NB4 (cell line): Measurements from ENCODE around the gene PHAF1.

ENCODE experiments used
- DNase-seq: peaks from one replicate; pipeline ENCODE4 v3.0.0; 2010; ENCODE audit warnings: low read depth
- H3K4me3 ChIP-seq: one replicate; pipeline ENCODE4 v1.5.1; 2011; ENCODE audit warnings: mild to moderate bottlenecking, low read depth, low read length, moderate library complexity
- MYC ChIP-seq: IDR thresholded peaks from 2 replicates; pipeline ENCODE4 v1.6.1; 2011; ENCODE audit warnings: low read depth, low read length
- POLR2A ChIP-seq: IDR thresholded peaks from 2 replicates; pipeline ENCODE4 v1.6.1; 2011; ENCODE audit warnings: mild to moderate bottlenecking; ENCODE audit not compliant: insufficient read length; ENCODE audit errors: extremely low read depth
- TF ChIP-seq, protein P1 (sequence below): IDR thresholded peaks from one replicate; pipeline ENCODE4 v1.5.1; 2012; ENCODE audit warnings: low read depth, low read length
- TF ChIP-seq, protein P2 (sequence below): IDR thresholded peaks from 2 replicates; pipeline ENCODE4 v1.6.1; 2011; ENCODE audit warnings: low read depth, low read length

The PHAF1 gene

DNA sequence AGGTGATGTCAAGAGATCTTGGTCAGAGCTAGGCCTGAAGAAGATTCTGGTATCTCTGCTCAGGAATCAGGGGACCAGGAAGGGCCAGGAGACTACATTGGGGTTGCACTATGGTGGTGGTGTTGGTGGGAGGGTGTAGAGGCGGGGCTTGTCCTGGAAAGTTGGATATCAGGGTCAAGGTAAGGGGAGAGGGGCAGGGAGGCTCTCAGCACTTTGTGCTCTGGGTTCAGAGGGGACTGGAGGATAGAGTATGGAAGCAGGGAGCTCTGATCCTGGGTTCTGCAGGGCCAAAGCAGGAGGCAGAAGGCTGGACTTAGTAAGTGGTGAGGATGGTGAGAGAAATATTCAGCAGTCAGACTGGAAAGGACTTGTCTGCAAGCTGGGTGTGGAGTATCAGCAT, 63.6 kb downstream of the PHAF1 start:
- no peak for DNase-seq
- no peak overlapping the region for H3K4me3 ChIP-seq
- TF ChIP-seq POLR2A (no peak), MYC (no peak)
- TF ChIP-seq, protein P1, sequence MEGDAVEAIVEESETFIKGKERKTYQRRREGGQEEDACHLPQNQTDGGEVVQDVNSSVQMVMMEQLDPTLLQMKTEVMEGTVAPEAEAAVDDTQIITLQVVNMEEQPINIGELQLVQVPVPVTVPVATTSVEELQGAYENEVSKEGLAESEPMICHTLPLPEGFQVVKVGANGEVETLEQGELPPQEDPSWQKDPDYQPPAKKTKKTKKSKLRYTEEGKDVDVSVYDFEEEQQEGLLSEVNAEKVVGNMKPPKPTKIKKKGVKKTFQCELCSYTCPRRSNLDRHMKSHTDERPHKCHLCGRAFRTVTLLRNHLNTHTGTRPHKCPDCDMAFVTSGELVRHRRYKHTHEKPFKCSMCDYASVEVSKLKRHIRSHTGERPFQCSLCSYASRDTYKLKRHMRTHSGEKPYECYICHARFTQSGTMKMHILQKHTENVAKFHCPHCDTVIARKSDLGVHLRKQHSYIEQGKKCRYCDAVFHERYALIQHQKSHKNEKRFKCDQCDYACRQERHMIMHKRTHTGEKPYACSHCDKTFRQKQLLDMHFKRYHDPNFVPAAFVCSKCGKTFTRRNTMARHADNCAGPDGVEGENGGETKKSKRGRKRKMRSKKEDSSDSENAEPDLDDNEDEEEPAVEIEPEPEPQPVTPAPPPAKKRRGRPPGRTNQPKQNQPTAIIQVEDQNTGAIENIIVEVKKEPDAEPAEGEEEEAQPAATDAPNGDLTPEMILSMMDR = no peak

DNA sequence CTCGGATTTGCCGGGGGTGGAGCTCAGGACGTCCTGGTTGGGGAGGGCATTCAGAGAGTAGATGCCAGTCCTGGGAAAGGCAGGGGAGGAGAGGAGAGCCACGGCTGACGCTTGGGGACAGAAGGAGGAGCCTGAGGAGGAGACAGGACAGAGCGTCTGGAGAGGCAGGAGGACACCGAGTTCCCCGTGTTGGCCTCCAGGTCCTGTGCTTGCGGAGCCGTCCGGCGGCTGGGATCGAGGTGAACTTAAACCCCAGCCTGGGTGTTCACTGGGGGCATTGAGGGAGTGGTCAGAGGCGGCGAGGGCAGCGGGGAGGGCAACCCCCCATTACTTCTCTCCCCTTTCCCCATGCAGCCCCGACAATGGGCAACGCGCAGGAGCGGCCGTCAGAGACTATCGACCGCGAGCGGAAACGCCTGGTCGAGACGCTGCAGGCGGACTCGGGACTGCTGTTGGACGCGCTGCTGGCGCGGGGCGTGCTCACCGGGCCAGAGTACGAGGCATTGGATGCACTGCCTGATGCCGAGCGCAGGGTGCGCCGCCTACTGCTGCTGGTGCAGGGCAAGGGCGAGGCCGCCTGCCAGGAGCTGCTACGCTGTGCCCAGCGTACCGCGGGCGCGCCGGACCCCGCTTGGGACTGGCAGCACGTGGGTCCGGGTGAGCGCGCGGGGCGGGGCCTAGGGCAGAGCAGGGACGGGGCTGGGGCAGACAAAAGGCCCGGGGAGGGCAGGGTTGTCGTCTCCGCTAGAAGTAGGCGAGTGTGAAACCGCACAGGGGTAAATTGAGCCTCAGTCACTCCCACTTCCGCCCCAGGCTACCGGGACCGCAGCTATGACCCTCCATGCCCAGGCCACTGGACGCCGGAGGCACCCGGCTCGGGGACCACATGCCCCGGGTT, 64.3 kb downstream of the PHAF1 start:
- no peak; the same call in 1 of the 2 replicates for TF ChIP-seq MYC
- TF ChIP-seq, protein P1 = peak; percentile 5
- TF ChIP-seq, protein P2, sequence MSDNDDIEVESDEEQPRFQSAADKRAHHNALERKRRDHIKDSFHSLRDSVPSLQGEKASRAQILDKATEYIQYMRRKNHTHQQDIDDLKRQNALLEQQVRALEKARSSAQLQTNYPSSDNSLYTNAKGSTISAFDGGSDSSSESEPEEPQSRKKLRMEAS = peak; percentile 46; the same call in 1 of the 2 replicates
- peak; percentile 38 for TF ChIP-seq POLR2A
- peak overlapping the region; percentile 34 for H3K4me3 ChIP-seq
- DNase-seq = peak; percentile 88

DNA sequence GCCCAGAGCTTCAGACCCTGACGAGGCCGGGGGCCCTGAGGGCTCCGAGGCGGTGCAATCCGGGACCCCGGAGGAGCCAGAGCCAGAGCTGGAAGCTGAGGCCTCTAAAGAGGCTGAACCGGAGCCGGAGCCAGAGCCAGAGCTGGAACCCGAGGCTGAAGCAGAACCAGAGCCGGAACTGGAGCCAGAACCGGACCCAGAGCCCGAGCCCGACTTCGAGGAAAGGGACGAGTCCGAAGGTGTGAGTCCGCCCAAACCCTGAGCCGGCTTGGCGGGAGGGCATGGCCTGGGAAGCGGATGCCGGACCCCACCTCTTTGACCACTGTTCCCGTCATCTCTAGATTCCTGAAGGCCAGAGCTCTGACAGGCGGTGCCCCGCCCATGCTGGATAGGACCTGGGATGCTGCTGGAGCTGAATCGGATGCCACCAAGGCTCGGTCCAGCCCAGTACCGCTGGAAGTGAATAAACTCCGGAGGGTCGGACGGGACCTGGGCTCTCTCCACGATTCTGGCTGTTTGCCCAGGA, 65.0 kb downstream of the PHAF1 start:
- TF ChIP-seq, protein P1 = no peak
- TF ChIP-seq POLR2A (no peak), MYC (no peak)
- TF ChIP-seq, protein P2 = no peak
- no peak for DNase-seq
- H3K4me3 ChIP-seq = no peak overlapping the region

DNA sequence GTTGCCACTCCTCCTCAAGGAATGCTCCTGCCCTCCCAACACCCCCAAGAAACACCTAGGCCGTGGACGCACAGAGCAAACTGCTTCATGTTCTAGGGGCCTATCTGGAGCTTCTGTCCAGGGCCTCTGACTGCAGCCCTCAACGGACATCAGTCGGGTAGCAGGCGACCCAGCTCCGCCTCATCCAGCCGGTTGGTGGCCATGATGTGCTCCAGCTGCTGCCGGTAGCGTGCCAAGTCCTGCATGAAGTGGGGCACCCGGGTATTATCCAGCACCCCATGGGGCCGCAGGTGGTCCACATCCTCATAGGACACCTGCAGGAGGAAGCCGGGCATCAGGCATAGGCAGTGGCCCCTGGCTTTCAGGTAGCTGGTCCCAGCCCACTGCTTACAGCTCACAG, 66.9 kb downstream of the PHAF1 start:
- no peak overlapping the region for H3K4me3 ChIP-seq
- DNase-seq = no peak
- TF ChIP-seq POLR2A (no peak), MYC (no peak)
- TF ChIP-seq, protein P1 = no peak
- TF ChIP-seq, protein P2 = no peak

DNA sequence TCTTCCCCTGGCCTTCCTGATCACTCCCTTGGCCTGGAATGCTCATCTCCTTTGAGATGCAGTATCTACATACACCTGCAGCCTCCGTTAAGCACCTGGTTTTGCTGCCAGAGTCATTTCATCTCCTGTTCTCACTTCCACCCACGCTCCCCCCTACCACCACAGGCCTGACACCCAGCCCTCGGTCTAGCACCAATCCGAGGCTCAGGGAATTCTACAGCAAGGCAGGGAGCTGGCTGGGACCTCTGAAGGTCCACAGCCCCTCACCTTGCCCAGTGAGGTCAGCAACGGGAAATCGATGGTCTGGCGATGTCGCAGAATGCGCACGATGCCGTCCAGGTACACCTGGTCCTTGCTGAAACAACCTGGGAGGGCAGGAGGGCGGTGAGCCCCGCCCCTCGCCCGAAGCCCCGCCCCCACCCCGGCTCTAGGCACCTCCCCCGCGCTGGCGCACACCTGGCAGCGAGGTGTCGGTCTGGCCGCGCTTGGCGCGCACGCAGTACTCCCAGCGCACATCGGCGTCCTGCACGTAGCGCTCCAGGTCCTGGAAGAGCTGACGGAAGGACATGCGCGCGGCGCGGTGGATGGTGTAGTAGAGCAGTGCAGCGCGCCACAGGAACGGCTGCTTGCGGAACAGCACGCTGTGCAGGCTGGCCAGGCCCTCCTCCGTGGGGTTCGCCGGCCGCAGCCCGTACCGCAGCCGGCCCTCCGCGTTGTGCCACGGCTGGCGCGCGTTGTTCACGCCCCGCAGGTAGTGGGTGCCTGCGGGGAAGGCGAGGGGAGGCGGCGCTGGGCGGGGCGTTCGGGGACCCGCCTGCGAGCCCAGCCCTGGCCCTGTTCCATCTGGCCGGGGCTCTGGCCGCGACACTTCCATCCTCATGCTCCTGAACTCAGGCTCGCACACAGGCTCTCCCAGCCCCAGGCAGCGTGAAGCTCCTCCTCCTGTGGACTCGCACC, 68.3 kb downstream of the PHAF1 start:
- H3K4me3 ChIP-seq = no peak overlapping the region
- no peak for TF ChIP-seq MYC
- DNase-seq = peak; percentile 43

DNA sequence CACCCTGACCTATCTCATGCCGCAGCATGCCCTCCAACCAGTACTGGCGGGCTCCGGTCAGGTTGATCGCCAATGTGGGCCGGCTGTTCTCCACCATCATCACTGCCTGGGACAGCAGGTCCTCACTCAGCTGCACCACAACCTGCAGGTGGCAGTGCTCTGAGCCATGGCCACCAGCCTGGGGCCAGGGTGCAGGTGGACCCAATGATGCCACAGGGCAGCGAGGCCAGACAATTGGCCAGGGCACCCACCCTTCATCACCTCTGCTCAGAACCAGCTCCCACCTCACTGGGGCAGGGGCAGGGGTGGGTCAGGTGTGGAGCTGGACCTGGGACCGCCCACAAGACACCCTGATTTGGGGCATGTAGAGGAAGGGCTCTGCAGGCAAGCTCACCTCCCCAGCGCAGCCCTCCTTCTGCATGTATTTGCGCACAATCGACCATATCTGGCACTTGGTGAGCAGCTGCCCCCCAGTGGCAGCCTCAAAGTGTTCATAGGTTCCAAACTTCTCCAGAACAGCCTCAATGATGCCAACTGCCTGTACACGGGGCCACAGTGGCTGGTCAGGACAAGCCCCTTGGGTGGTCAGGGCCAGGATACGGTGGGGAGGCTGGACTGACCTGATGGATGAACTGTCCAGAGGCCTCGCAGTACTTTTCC, 69.8 kb downstream of the PHAF1 start:
- DNase-seq = peak; percentile 66

More for the DNA sequence above, 69.8 kb downstream of the PHAF1 start:
- H3K4me3 ChIP-seq = no peak overlapping the region
- TF ChIP-seq, protein P1 = peak; percentile 61
- TF ChIP-seq, protein P2 = no peak
